ENCODE results near the gene REV3L. TPM values are rescaled to one million over a fixed set of nuclear protein-coding genes. Genes with fewer than 3 reads are reported as not detected.

The REV3L gene
- total RNA-seq, 1 experiment from 2014 or later: 5.7 TPM

DNA sequence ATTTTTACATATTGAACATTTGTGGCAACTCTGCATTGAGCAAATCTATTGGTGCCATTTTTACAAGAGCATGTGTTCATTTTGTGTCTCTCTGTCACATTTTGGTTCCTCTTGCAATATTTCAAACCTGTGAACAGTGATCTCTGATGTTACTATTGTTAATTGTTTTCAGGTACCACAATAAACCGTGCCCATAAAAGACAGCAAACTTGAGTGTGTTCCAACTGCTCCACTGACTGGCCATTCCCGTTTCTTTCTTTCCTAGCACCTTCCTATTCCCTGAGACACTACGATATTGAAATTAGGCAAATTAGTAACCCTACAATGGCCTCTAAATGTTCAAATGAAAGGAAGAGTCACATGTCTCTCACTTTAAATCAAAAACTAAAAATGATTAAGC is 79.6 kb downstream of the REV3L start:
- Mint-ChIP-seq H3K4me1 (no peaks in the 10 kb centered on the region), H3K36me3 (peaks cover 15% of the 10 kb centered on the region), H3K9me3 (peaks cover 6% of the 10 kb centered on the region), H3K27ac (no peak overlapping the region), H3K4me3 (no peak overlapping the region), H3K27me3 (ENCODE audit: low read depth) (no peaks in the 10 kb centered on the region)
- ChIA-PET POLR2A (no interaction called here), CTCF (no interaction called here)
- TF ChIP-seq, protein P1, sequence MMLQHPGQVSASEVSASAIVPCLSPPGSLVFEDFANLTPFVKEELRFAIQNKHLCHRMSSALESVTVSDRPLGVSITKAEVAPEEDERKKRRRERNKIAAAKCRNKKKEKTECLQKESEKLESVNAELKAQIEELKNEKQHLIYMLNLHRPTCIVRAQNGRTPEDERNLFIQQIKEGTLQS (CRISPR knock-in tag; conservative IDR thresholded peaks at IDR 0.05): no peak
- TF ChIP-seq SMAD3 (CRISPR knock-in tag; IDR thresholded peaks at IDR 0.05; ENCODE audit: borderline replicate concordance): no peak
- ATAC-seq: no peak
- no peak for DNase-seq (ENCODE audit: low spot score)

DNA sequence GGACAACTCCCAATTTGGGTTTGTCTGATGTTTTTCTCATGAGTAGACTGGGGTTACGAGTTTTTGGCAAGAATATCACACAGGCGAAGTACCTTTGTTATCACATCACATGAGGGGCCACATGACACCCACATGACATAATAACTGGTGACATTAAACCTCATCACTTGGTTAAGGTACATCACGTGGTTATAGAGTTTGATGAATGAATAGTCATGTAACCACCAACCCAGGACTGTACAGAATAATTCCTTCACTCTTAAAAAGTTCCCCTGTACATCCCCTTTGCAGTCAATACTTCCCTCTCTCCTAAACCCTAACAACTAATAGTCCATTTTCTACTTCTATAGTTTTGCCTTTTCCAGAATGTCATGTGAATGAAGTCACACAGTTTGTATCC is 83.4 kb downstream of the REV3L start:
- Mint-ChIP-seq H3K4me3 (no peak overlapping the region), H3K27me3 (ENCODE audit: low read depth) (no peaks in the 10 kb centered on the region), H3K36me3 (peaks cover 13% of the 10 kb centered on the region), H3K9me3 (peaks cover 6% of the 10 kb centered on the region), H3K27ac (no peak overlapping the region), H3K4me1 (no peaks in the 10 kb centered on the region)
- DNase-seq (ENCODE audit: low spot score): no peak
- POLR2A ChIA-PET: no interaction called here
- CTCF ChIA-PET: no interaction called here
- ATAC-seq: no peak
- TF ChIP-seq GTF2I (CRISPR knock-in tag; conservative IDR thresholded peaks at IDR 0.05): no peak
- no peak for TF ChIP-seq RORB (CRISPR knock-in tag; IDR thresholded peaks at IDR 0.05)
- no peak for TF ChIP-seq ZNF138 (CRISPR knock-in tag; conservative IDR thresholded peaks at IDR 0.05)

DNA sequence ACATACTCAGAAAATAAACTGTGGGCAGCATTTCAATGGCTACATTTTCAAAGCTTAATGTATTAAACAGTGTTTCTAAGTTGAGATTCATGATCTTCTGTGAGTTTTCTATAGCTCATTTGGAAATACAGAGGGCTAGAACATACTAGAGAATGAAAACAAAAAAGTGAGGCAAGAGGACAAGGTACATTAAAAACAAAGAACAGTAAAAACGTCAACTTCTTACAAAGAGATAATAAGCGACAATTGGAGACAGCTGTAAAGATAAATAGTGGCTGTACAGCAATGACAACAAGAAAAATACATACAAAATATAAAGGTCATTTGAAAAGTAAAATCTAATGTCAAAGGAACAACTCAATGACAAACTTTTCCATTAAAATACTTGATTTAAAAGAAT is 94.3 kb downstream of the REV3L start:
- Mint-ChIP-seq H3K9me3 (peaks cover 5% of the 10 kb centered on the region; the same call in 1 of the 2 replicates), H3K27ac (no peak overlapping the region), H3K4me3 (no peak overlapping the region), H3K27me3 (ENCODE audit: low read depth) (no peaks in the 10 kb centered on the region; the same call in 1 of the 2 replicates), H3K4me1 (no peaks in the 10 kb centered on the region), H3K36me3 (peaks cover 4% of the 10 kb centered on the region; the same call in 1 of the 2 replicates)
- DNase-seq (ENCODE audit: low spot score) (no peak), ATAC-seq (no peak)
- POLR2A ChIA-PET: no interaction called here
- CTCF ChIA-PET: no interaction called here
- TF ChIP-seq, protein P2, sequence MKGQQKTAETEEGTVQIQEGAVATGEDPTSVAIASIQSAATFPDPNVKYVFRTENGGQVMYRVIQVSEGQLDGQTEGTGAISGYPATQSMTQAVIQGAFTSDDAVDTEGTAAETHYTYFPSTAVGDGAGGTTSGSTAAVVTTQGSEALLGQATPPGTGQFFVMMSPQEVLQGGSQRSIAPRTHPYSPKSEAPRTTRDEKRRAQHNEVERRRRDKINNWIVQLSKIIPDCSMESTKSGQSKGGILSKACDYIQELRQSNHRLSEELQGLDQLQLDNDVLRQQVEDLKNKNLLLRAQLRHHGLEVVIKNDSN (CRISPR knock-in tag; IDR thresholded peaks at IDR 0.05): no peak
- TF ChIP-seq KAT7 (CRISPR knock-in tag; IDR thresholded peaks at IDR 0.05; ENCODE audit: borderline replicate concordance): no peak
- TF ChIP-seq ZNF396 (CRISPR knock-in tag; IDR thresholded peaks at IDR 0.05; ENCODE audit: borderline replicate concordance): no peak
- TF ChIP-seq, protein P3, sequence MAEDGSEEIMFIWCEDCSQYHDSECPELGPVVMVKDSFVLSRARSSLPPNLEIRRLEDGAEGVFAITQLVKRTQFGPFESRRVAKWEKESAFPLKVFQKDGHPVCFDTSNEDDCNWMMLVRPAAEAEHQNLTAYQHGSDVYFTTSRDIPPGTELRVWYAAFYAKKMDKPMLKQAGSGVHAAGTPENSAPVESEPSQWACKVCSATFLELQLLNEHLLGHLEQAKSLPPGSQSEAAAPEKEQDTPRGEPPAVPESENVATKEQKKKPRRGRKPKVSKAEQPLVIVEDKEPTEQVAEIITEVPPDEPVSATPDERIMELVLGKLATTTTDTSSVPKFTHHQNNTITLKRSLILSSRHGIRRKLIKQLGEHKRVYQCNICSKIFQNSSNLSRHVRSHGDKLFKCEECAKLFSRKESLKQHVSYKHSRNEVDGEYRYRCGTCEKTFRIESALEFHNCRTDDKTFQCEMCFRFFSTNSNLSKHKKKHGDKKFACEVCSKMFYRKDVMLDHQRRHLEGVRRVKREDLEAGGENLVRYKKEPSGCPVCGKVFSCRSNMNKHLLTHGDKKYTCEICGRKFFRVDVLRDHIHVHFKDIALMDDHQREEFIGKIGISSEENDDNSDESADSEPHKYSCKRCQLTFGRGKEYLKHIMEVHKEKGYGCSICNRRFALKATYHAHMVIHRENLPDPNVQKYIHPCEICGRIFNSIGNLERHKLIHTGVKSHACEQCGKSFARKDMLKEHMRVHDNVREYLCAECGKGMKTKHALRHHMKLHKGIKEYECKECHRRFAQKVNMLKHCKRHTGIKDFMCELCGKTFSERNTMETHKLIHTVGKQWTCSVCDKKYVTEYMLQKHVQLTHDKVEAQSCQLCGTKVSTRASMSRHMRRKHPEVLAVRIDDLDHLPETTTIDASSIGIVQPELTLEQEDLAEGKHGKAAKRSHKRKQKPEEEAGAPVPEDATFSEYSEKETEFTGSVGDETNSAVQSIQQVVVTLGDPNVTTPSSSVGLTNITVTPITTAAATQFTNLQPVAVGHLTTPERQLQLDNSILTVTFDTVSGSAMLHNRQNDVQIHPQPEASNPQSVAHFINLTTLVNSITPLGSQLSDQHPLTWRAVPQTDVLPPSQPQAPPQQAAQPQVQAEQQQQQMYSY (CRISPR knock-in tag; IDR thresholded peaks at IDR 0.05): no peak
- no peak for TF ChIP-seq FOXK1 (CRISPR knock-in tag; IDR thresholded peaks at IDR 0.05)
- no peak for TF ChIP-seq NR3C1 (CRISPR knock-in tag; conservative IDR thresholded peaks at IDR 0.05; ENCODE audit: low read depth)
- no peak for TF ChIP-seq ZNF219 (CRISPR knock-in tag; IDR thresholded peaks at IDR 0.05; ENCODE audit: borderline replicate concordance)
- TF ChIP-seq SMAD3 (CRISPR knock-in tag; IDR thresholded peaks at IDR 0.05; ENCODE audit: borderline replicate concordance): no peak
- no peak for TF ChIP-seq NFE2L1 (CRISPR knock-in tag; IDR thresholded peaks at IDR 0.05)

DNA sequence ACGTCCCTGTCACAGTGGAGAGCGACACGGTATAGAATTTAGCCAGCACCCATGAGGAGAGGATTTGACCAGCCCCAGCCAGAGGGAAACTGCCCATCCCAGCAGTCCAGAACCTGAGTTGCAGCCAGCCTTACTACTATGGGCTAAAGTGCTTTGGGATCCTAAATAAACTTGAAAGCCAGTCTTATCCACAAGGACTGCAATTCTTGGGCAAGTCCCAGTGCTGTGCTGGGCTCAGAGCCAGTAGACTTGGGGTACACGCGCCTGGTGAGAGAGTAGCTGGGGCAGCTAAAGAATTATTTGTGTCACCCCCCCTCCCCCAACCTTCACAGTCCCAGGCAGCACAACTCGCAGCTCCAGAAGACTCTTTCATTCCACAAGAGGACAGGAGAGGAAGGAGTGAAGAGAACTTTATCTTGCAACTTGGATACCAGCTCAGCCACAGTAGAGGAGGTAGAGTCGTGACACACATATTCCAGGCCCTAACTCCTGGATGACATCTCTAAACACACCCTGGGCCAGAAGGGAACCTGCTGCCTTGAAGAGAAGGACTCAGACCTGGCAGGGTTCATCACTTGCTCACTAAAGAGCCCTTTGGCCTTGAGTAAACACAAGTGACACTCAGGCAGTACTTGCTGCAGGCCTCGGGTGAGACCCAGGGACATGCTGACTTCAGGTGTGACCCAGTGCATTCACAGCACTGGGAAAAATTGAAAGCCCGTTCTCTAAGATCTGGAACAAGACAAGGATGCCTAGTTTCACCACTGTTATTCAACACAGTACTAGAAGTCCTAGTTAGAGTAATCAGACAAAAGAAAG is 100.3 kb downstream of the REV3L start:
- DNase-seq (ENCODE audit: low spot score): no peak
- Mint-ChIP-seq H3K27me3 (ENCODE audit: low read depth) (no peaks in the 10 kb centered on the region; the same call in 1 of the 2 replicates), H3K36me3 (peaks cover 4% of the 10 kb centered on the region; the same call in 1 of the 2 replicates), H3K4me3 (no peak overlapping the region), H3K27ac (peak overlapping the region; percentile 67; the same call in 1 of the 2 replicates), H3K4me1 (no peaks in the 10 kb centered on the region), H3K9me3 (peaks cover 5% of the 10 kb centered on the region; the same call in 1 of the 2 replicates)
- TF ChIP-seq MYBL2 (CRISPR knock-in tag; IDR thresholded peaks at IDR 0.05): no peak
- no peak for ATAC-seq
- POLR2A ChIA-PET: no interaction called here
- CTCF ChIA-PET: no interaction called here

All from WTC11 (cell line).